K562 (cell line): Measurements from ENCODE around the gene PLCG2. TPM values are rescaled to one million over a fixed set of nuclear protein-coding genes. Genes with fewer than 3 reads are reported as not detected.
A peak's percentile ranks its signal among the peaks of the same experiment; 100 is the strongest.

Source experiments
- ARID1B ChIP-seq: fragments of 450-650 bp; IDR thresholded peaks from 2 replicates; pipeline ENCODE4 v1.6.1; 2016; ENCODE audit warnings: antibody characterized with exemption, mild to moderate bottlenecking, inconsistent platforms
- ASH1L ChIP-seq: fragments of 450-650 bp; IDR thresholded peaks from 2 replicates; pipeline ENCODE4 v1.6.1; 2018; ENCODE audit warnings: borderline replicate concordance, mild to moderate bottlenecking, low read depth; ENCODE audit not compliant: partially characterized antibody
- CHD1 ChIP-seq: fragments of 200-600 bp; sonication (generic); IDR thresholded peaks from one replicate; pipeline ENCODE4 v1.6.1; 2012; ENCODE audit warnings: mild to moderate bottlenecking, moderate library complexity, low read length, inconsistent platforms
- E2F5 ChIP-seq: sonication (generic); formaldehyde crosslinking; IDR thresholded peaks from 2 replicates; pipeline ENCODE4 v1.8.0; 2022; ENCODE audit warnings: mild to moderate bottlenecking, missing genetic modification reagents
- ETV5 ChIP-seq: sonication (generic); formaldehyde crosslinking; IDR thresholded peaks from 2 replicates; pipeline ENCODE4 v1.4.0; 2020; ENCODE audit warnings: low read depth, mild to moderate bottlenecking, missing genetic modification reagents
- FOXA3 ChIP-seq, 2 experiments: fragments of 450-650 bp in 1 of 2; sonication (generic) in 1 of 2; formaldehyde crosslinking; IDR thresholded peaks in 1 of 2; conservative IDR thresholded peaks in 1 of 2; 2 replicates each; pipeline versions ENCODE4 v1.4.0 to v1.8.0; 2020 to 2022; ENCODE audit warnings: mild to moderate bottlenecking in 2 of 2, missing genetic modification reagents in 1 of 2
- GABPB2 ChIP-seq: fragments of 250-450 bp; sonication (Bioruptor Pico); conservative IDR thresholded peaks from 2 replicates; pipeline ENCODE4 v1.5.1; 2021; ENCODE audit warnings: mild to moderate bottlenecking
- GATAD2B ChIP-seq: fragments of 450-650 bp; IDR thresholded peaks from 2 replicates; pipeline ENCODE4 v1.6.1; 2017; ENCODE audit warnings: mild to moderate bottlenecking, borderline replicate concordance
- HINFP ChIP-seq: fragments of 450-650 bp; conservative IDR thresholded peaks from 2 replicates; pipeline ENCODE4 v1.6.1; 2016; ENCODE audit warnings: missing genetic modification characterization, low read depth, mild to moderate bottlenecking, control low read depth, missing compliant biosample characterization
- KDM1A ChIP-seq, 2 experiments: fragments of 450-650 bp; IDR thresholded peaks; 2 replicates each; pipeline ENCODE4 v1.6.1; 2016; ENCODE audit warnings: mild to moderate bottlenecking in 2 of 2
- L3MBTL2 ChIP-seq: fragments of 450-650 bp; IDR thresholded peaks from 2 replicates; pipeline ENCODE4 v1.6.1; 2016; ENCODE audit warnings: mild to moderate bottlenecking, moderate library complexity
- LEF1 ChIP-seq: fragments of 450-650 bp; IDR thresholded peaks from 2 replicates; pipeline ENCODE4 v1.6.1; 2016; ENCODE audit warnings: mild to moderate bottlenecking
- MAZ ChIP-seq, 2 experiments: fragments of 450-650 bp in 1 of 2; sonication (generic) in 1 of 2; formaldehyde crosslinking; IDR thresholded peaks in 1 of 2; conservative IDR thresholded peaks in 1 of 2; 2 replicates each; pipeline versions ENCODE4 v1.4.0 to v1.5.0; 2020; ENCODE audit warnings: mild to moderate bottlenecking in 1 of 2, missing genetic modification reagents in 1 of 2
- MEF2A ChIP-seq: IDR thresholded peaks from 2 replicates; pipeline ENCODE4 v1.6.1; 2011; ENCODE audit warnings: low read depth, mild to moderate bottlenecking, low read length, moderate library complexity; ENCODE audit not compliant: control insufficient read depth
- POLR2AphosphoS2 ChIP-seq: IDR thresholded peaks from 2 replicates; pipeline ENCODE4 v1.6.1; 2012; ENCODE audit warnings: low read length, improper control_type of control experiment
- POLR2B ChIP-seq: fragments of 450-650 bp; IDR thresholded peaks from 2 replicates; pipeline ENCODE4 v1.6.1; 2018; ENCODE audit warnings: low read depth; ENCODE audit not compliant: partially characterized antibody
- PTRF ChIP-seq: fragments of 450-650 bp; IDR thresholded peaks from 2 replicates; pipeline ENCODE4 v1.6.1; 2016; ENCODE audit warnings: mild to moderate bottlenecking, missing genetic modification characterization, missing compliant biosample characterization
- RBFOX2 ChIP-seq: fragments of 200-400 bp; formaldehyde crosslinking; IDR thresholded peaks from 2 replicates; pipeline ENCODE4 v1.6.1; 2017; ENCODE audit warnings: low read depth, mild to moderate bottlenecking, low read length, moderate library complexity
- SMARCB1 ChIP-seq: IDR thresholded peaks from 2 replicates; pipeline ENCODE4 v1.6.1; 2011; ENCODE audit warnings: improper control_type of control experiment, low read depth; ENCODE audit not compliant: insufficient read length
- SPI1 ChIP-seq: IDR thresholded peaks from 2 replicates; pipeline ENCODE4 v1.6.1; 2011; ENCODE audit warnings: low read depth, low read length, control low read depth, borderline replicate concordance
- TAF7 ChIP-seq: fragments of 450-650 bp; IDR thresholded peaks from 2 replicates; pipeline ENCODE4 v1.6.1; 2016; ENCODE audit warnings: missing genetic modification characterization, missing compliant biosample characterization
- TCF3 ChIP-seq: sonication (generic); formaldehyde crosslinking; IDR thresholded peaks from 2 replicates; pipeline ENCODE4 v1.4.0; 2020; ENCODE audit warnings: mild to moderate bottlenecking, missing genetic modification reagents
- TEAD4 ChIP-seq, 2 experiments: sonication (generic) in 1 of 2; formaldehyde crosslinking in 1 of 2; IDR thresholded peaks; 2 replicates each; pipeline versions ENCODE4 v1.6.1 to v1.8.0; 2012 to 2022; ENCODE audit warnings: borderline replicate concordance in 1 of 2, inconsistent platforms in 1 of 2, low read length in 1 of 2, mild to moderate bottlenecking in 1 of 2, missing genetic modification reagents in 1 of 2
- U2AF2 ChIP-seq: fragments of 200-400 bp; formaldehyde crosslinking; optimal IDR thresholded peaks from 2 replicates; pipeline ENCODE3; 2017; ENCODE audit warnings: low read depth, mild to moderate bottlenecking, low read length
- XRCC4 ChIP-seq: IDR thresholded peaks from one replicate; pipeline ENCODE4 v1.6.1; 2011; ENCODE audit not compliant: insufficient read depth, insufficient read length; ENCODE audit errors: extremely low read depth
- ZFX ChIP-seq: sonication (generic); formaldehyde crosslinking; IDR thresholded peaks from 2 replicates; pipeline ENCODE4 v1.8.0; 2022; ENCODE audit warnings: mild to moderate bottlenecking, missing genetic modification reagents, moderate library complexity
- ZNF3 ChIP-seq: fragments of 250-450 bp; sonication (Bioruptor Pico); IDR thresholded peaks from 2 replicates; pipeline ENCODE4 v1.5.0; 2021; ENCODE audit warnings: mild to moderate bottlenecking, moderate library complexity
- ZNF511 ChIP-seq: sonication (generic); formaldehyde crosslinking; IDR thresholded peaks from 2 replicates; pipeline ENCODE4 v1.8.0; 2022; ENCODE audit warnings: mild to moderate bottlenecking, missing genetic modification reagents
- ZNF561 ChIP-seq: fragments of 450-650 bp; formaldehyde crosslinking; conservative IDR thresholded peaks from 2 replicates; pipeline ENCODE4 v1.4.0; 2020; ENCODE audit warnings: mild to moderate bottlenecking, moderate library complexity
- polyA plus RNA-seq, 8 experiments: library from polyadenylated mRNA; depleted of rRNA in 4 of 8; stranded (reverse) in 5 of 8; unstranded in 3 of 8; fragments of >200 nt; fragmentation: Nextera tagmentation in 2 of 8; fragmentation: Illumina TruSeq in 1 of 8; extraction: Ambion mirVana in 2 of 8; extraction: Trizol in 1 of 8; gene quantifications; 2 replicates each; pipeline versions ENCODE4 v1.2.1 to v1.2.3, GENCODE V29; 2011 to 2014; ENCODE audit warnings: inconsistent platforms in 1 of 8, missing spikeins in 1 of 8
- total RNA-seq, 7 experiments: library from RNA; depleted of rRNA in 6 of 7; stranded (reverse); fragments of >200 nt in 6 of 7; fragmentation: Illumina TruSeq in 2 of 7; extraction: Trizol in 2 of 7; gene quantifications; 2 replicates each; pipeline versions ENCODE4 v1.2.1 to v1.2.3, GENCODE V29; 2011 to 2021; ENCODE audit warnings: low replicate concordance in 1 of 7

Gene PLCG2
- total and polyA plus RNA-seq, 9 of the 15 experiments (the other 6 are each of a cell fraction or from before 2014, with no cell fraction given) = 0.94 to 7.1 (median 3.1) TPM

- TF ChIP-seq TEAD4 (IDR thresholded peaks at IDR 0.05; ENCODE audit: low read length) (peak; percentile 54; the same call in 1 of the 2 replicates), TEAD4 (CRISPR knock-in tag; IDR thresholded peaks at IDR 0.05; ENCODE audit: borderline replicate concordance) (no peak), HINFP (no peak), GATAD2B (no peak), PTRF (tag) (no peak), ARID1B (peak; percentile 32; the same call in 1 of the 2 replicates), TAF7 (no peak), ZNF561 (CRISPR knock-in tag) (no peak), ZFX (CRISPR knock-in tag) (no peak), MEF2A (peak; percentile 55; the same call in 1 of the 2 replicates), SMARCB1 (no peak), POLR2AphosphoS2 (no peak), POLR2B (no peak), ZNF511 (no peak), MAZ (CRISPR knock-in tag; conservative IDR thresholded peaks at IDR 0.05 in 1 of 2, IDR thresholded peaks at IDR 0.05 in 1 of 2) (no peak), TCF3 (CRISPR knock-in tag) (peak; percentile 62), LEF1 (no peak), ASH1L (no peak), SPI1 (no peak), L3MBTL2 (no peak), XRCC4 (no peak), GABPB2 (CRISPR knock-in tag) (no peak), RBFOX2 (no peak), ZNF3 (CRISPR knock-in tag) (no peak), FOXA3 (CRISPR knock-in tag; conservative IDR thresholded peaks at IDR 0.05 in 1 of 2, IDR thresholded peaks at IDR 0.05 in 1 of 2) (no peak), ETV5 (no peak), KDM1A (IDR thresholded peaks at IDR 0.05) (peak; percentile 10 to 36; a peak in 1 of 4 replicates), E2F5 (CRISPR knock-in tag) (no peak), CHD1 (no peak), U2AF2 (no peak)
Measured at GRCh38 chr16:81744385-81744784, 34.7 kb upstream of the PLCG2 start (continued).
